ENCODE results near the gene PARD6G. TPM values are rescaled to one million over a fixed set of nuclear protein-coding genes. Genes with fewer than 3 reads are reported as not detected.

PARD6G gene
- total RNA-seq, 5 donors from 2014 or later (not counting 1 experiment from before 2014, with no cell fraction given): 0.15 to 0.96 (median 0.50) TPM; not detected in 1

DNA sequence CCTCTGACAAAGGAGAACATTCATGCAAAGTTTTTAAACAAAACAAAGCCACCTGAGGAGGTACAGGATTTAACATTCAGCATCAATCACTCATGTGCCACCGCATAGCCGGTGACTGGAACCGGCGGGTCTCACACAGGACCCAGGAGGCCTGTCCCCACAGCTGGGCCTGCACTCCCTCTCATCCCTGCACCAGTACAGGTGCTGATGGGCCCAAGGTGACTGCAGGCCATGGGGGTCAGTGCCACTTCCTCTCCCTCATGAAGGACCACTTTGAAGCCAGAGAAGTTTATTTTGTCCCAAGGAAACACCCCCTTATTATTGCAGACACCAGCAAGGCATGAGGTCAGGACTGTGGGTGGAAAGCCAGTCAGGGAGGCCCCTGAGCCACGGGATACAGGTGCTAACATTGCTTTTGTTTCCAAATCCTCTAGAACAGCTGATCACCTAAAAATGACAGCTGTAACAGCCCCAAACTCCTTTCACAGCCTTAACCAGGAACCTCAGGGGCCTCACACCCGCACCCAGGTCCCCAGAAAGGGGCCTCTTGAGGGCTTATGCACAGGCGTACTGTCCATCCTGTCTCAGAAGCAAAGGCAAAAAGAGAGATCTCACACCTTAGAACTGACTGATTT, 14.0 kb downstream of the PARD6G start:
- POLR2A ChIA-PET: no interaction called here
- peaks cover 0 to 3% (median 0%) of the 10 kb centered on the region in 3 donors for H3K9me3 Mint-ChIP-seq

DNA sequence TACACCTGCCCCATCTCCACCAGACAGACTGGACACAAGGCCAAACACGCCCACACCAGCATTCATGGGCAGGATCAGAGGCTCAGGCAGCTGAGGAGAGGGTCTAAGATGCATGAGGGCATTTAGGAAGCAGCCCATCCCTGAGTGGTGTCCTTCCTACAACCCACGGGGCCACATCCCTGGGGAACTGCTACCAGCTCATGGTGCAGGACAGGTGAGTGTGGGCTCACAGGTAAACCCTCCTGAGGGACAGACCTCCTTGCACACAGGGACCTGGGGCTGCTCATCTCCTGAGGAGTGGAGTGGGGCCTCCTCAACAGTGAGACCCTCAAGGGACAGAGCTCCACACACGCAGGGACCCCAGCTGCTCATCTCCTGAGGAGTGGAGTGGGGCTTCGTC, 14.6 kb downstream of the PARD6G start:
- H3K36me3 Mint-ChIP-seq: no peaks in the 10 kb centered on the region
- no peak overlapping the region for H3K27ac ChIP-seq (ENCODE audit: low read length)
- no peak overlapping the region for H3K27ac Mint-ChIP-seq
- peaks cover 0 to 27% of the 10 kb centered on the region in 2 experiments for H3K27me3 ChIP-seq (replicated peaks in 1 of 2; ENCODE audit: control insufficient read depth in 2 of 2, extremely low read depth in 1 of 2, insufficient read depth in 2 of 2, low read length in 1 of 2)
- WGBS (ENCODE audit: insufficient coverage): 100% methylated on average over 1 of the region's 4 CpGs
- H3K4me1 Mint-ChIP-seq: no peaks in the 10 kb centered on the region
- POLR2A ChIA-PET: no interaction called here
- no peak for DNase-seq
- CTCF ChIA-PET: no interaction called here
- H3K4me3 Mint-ChIP-seq: no peak overlapping the region
- H3K36me3 ChIP-seq (ENCODE audit: control insufficient read depth in 2 of 2, extremely low read depth in 1 of 2, insufficient read depth in 1 of 2, low read length in 1 of 2): no peaks in the 10 kb centered on the region
- peaks cover 0 to 3% (median 0%) of the 10 kb centered on the region in 3 donors for H3K9me3 Mint-ChIP-seq
- no peak for ATAC-seq (replicated peaks in 1 of 4)
- H3K27me3 Mint-ChIP-seq: peaks cover 19 to 20% of the 10 kb centered on the region in 2 donors
- H3K9me3 ChIP-seq: no peaks in the 10 kb centered on the region
- no peaks in the 10 kb centered on the region for H3K4me1 ChIP-seq (ENCODE audit: control insufficient read depth in 1 of 2, extremely low read depth in 1 of 2, insufficient read depth in 2 of 2, low read length in 2 of 2)
- H3K4me3 ChIP-seq (ENCODE audit: control insufficient read depth in 1 of 2, extremely low read depth in 1 of 2, low read length in 1 of 2): no peak overlapping the region

More for the DNA sequence above, 14.0 kb downstream of the PARD6G start:
- Histone ChIP-seq H3K27ac (ENCODE audit: low read length) (no peak overlapping the region), H3K27me3 (replicated peaks in 1 of 2; ENCODE audit: control insufficient read depth in 2 of 2, extremely low read depth in 1 of 2, insufficient read depth in 2 of 2, low read length in 1 of 2) (peaks cover 0 to 26% of the 10 kb centered on the region in 2 experiments), H3K9me3 (no peaks in the 10 kb centered on the region), H3K4me3 (ENCODE audit: control insufficient read depth in 1 of 2, extremely low read depth in 1 of 2, low read length in 1 of 2) (no peak overlapping the region), H3K4me1 (ENCODE audit: control insufficient read depth in 1 of 2, extremely low read depth in 1 of 2, insufficient read depth in 2 of 2, low read length in 2 of 2) (no peaks in the 10 kb centered on the region), H3K36me3 (ENCODE audit: control insufficient read depth in 2 of 2, extremely low read depth in 1 of 2, insufficient read depth in 1 of 2, low read length in 1 of 2) (no peaks in the 10 kb centered on the region)
- ATAC-seq (replicated peaks in 1 of 4) (no peak), DNase-seq (no peak)
- H3K36me3 Mint-ChIP-seq: no peaks in the 10 kb centered on the region
- CTCF ChIA-PET: interaction anchor here in 1 of 2 donors (0.6 kb wide), 1 partner anchor 361 kb away, joined by 4 read pairs; no protein-coding TSS in a partner anchor
- no peaks in the 10 kb centered on the region for H3K4me1 Mint-ChIP-seq
- H3K4me3 Mint-ChIP-seq: no peak overlapping the region
- H3K27ac Mint-ChIP-seq: no peak overlapping the region
- peaks cover 19% of the 10 kb centered on the region in 2 donors for H3K27me3 Mint-ChIP-seq
- 98% methylated on average over 6 of the region's 7 CpGs for WGBS (ENCODE audit: insufficient coverage)

DNA sequence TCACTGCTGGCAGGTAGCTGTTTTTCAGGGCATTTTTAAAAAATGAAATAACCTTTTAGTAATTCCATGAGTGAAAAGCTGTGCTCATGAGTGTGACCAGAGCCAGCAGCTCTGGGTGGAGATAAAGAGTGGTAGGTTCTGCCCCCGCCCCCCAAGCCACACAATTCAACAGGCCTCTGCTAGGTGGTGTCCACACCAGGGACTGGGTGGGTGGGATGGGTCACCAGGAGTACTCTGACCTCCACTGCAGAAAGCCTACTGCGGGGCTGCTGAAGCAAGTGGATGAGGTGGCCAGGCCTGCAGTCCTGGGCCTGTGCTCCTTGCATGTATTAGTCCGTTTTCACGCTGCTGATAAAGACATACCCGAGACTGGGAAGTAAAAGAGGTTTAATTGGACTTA, 15.3 kb downstream of the PARD6G start:
- Histone ChIP-seq H3K27ac (ENCODE audit: low read length) (no peak overlapping the region), H3K4me1 (ENCODE audit: control insufficient read depth in 1 of 2, extremely low read depth in 1 of 2, insufficient read depth in 2 of 2, low read length in 2 of 2) (no peaks in the 10 kb centered on the region), H3K27me3 (replicated peaks in 1 of 2; ENCODE audit: control insufficient read depth in 2 of 2, extremely low read depth in 1 of 2, insufficient read depth in 2 of 2, low read length in 1 of 2) (peaks cover 0 to 31% of the 10 kb centered on the region in 2 experiments), H3K4me3 (ENCODE audit: control insufficient read depth in 1 of 2, extremely low read depth in 1 of 2, low read length in 1 of 2) (no peak overlapping the region), H3K9me3 (no peaks in the 10 kb centered on the region), H3K36me3 (ENCODE audit: control insufficient read depth in 2 of 2, extremely low read depth in 1 of 2, insufficient read depth in 1 of 2, low read length in 1 of 2) (no peaks in the 10 kb centered on the region)
- ChIA-PET CTCF (no interaction called here), POLR2A (no interaction called here)
- DNase-seq (no peak), ATAC-seq (replicated peaks in 1 of 4) (no peak)
- no peaks in the 10 kb centered on the region for H3K4me1 Mint-ChIP-seq
- no peak overlapping the region for H3K4me3 Mint-ChIP-seq
- WGBS (ENCODE audit: insufficient coverage): 98% methylated on average over 4 of the region's 5 CpGs
- H3K27ac Mint-ChIP-seq: no peak overlapping the region
- no peaks in the 10 kb centered on the region for H3K36me3 Mint-ChIP-seq
- peaks cover 0 to 3% (median 0%) of the 10 kb centered on the region in 3 donors for H3K9me3 Mint-ChIP-seq
- peaks cover 19 to 24% of the 10 kb centered on the region in 2 donors for H3K27me3 Mint-ChIP-seq

DNA sequence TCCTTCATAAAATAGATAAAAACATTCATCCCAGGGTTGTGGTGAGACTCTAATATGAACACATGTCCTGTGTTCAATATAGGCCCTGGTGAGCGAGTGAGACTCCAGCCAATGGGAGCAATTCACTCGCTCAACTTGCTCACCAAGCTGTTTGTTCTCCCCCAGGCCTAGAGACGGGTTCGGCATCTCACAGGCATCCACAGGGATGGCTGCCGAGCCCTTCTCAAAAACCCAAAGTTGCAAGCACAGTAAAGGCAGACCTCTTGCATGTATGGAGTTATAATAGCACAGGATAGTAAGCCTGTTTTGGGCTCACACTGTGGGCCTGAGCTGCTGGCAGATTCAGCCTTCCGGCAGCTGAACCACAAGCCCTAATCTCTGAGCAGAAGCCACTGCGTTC, 15.7 kb downstream of the PARD6G start:
- H3K4me3 Mint-ChIP-seq: no peak overlapping the region
- Histone ChIP-seq H3K9me3 (no peaks in the 10 kb centered on the region), H3K36me3 (ENCODE audit: control insufficient read depth in 2 of 2, extremely low read depth in 1 of 2, insufficient read depth in 1 of 2, low read length in 1 of 2) (no peaks in the 10 kb centered on the region), H3K4me3 (ENCODE audit: control insufficient read depth in 1 of 2, extremely low read depth in 1 of 2, low read length in 1 of 2) (no peak overlapping the region), H3K4me1 (ENCODE audit: control insufficient read depth in 1 of 2, extremely low read depth in 1 of 2, insufficient read depth in 2 of 2, low read length in 2 of 2) (no peaks in the 10 kb centered on the region), H3K27me3 (replicated peaks in 1 of 2; ENCODE audit: control insufficient read depth in 2 of 2, extremely low read depth in 1 of 2, insufficient read depth in 2 of 2, low read length in 1 of 2) (peaks cover 0 to 31% of the 10 kb centered on the region in 2 experiments), H3K27ac (ENCODE audit: low read length) (no peak overlapping the region)
- no peak overlapping the region for H3K27ac Mint-ChIP-seq
- H3K36me3 Mint-ChIP-seq: no peaks in the 10 kb centered on the region
- ATAC-seq (replicated peaks in 1 of 4) (no peak), DNase-seq (no peak)
- H3K4me1 Mint-ChIP-seq: no peaks in the 10 kb centered on the region
- ChIA-PET POLR2A (no interaction called here), CTCF (no interaction called here)
- 96% methylated on average over 4 of the region's 7 CpGs for WGBS (ENCODE audit: insufficient coverage)
- peaks cover 0 to 2% (median 0%) of the 10 kb centered on the region in 3 donors for H3K9me3 Mint-ChIP-seq
- H3K27me3 Mint-ChIP-seq: peaks cover 19 to 24% of the 10 kb centered on the region in 2 donors

DNA sequence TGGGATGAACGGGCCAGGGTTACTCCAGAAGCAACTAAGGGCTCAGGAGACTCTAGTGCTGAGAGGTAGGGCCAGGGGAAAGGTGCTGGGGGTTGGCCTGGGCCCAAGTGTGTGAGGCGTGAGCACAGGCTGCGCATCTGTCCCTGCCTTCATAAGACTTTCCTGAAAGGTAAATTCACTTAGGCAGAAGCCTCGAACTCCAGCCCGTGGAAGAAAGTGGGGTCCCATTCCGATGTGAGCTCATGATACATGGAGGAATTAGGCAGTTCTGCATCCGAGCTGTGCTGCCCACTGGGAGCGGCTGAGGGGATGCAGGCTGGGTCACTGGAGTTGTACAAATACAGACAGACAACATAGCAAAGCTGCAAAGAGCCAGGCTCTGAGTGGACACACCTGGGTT, 16.2 kb downstream of the PARD6G start:
- H3K4me1 Mint-ChIP-seq: no peaks in the 10 kb centered on the region
- no peak overlapping the region for H3K27ac Mint-ChIP-seq
- H3K4me3 Mint-ChIP-seq: no peak overlapping the region
- WGBS (ENCODE audit: insufficient coverage): 92% methylated on average over 6 of the region's 8 CpGs
- no peaks in the 10 kb centered on the region for H3K9me3 Mint-ChIP-seq
- ChIA-PET CTCF (no interaction called here), POLR2A (no interaction called here)
- ATAC-seq (replicated peaks in 1 of 4) (no peak), DNase-seq (no peak)
- no peaks in the 10 kb centered on the region for H3K4me1 ChIP-seq (ENCODE audit: control insufficient read depth in 1 of 2, extremely low read depth in 1 of 2, insufficient read depth in 2 of 2, low read length in 2 of 2)
- H3K4me3 ChIP-seq (ENCODE audit: control insufficient read depth in 1 of 2, extremely low read depth in 1 of 2, low read length in 1 of 2): no peak overlapping the region
- no peak overlapping the region for H3K27ac ChIP-seq (ENCODE audit: low read length)
- H3K27me3 ChIP-seq (replicated peaks in 1 of 2; ENCODE audit: control insufficient read depth in 2 of 2, extremely low read depth in 1 of 2, insufficient read depth in 2 of 2, low read length in 1 of 2): peaks cover 0 to 31% of the 10 kb centered on the region in 2 experiments
- peaks cover 17 to 24% of the 10 kb centered on the region in 2 donors for H3K27me3 Mint-ChIP-seq
- H3K36me3 ChIP-seq (ENCODE audit: control insufficient read depth in 2 of 2, extremely low read depth in 1 of 2, insufficient read depth in 1 of 2, low read length in 1 of 2): no peaks in the 10 kb centered on the region
- no peaks in the 10 kb centered on the region for H3K36me3 Mint-ChIP-seq
- H3K9me3 ChIP-seq: no peaks in the 10 kb centered on the region

DNA sequence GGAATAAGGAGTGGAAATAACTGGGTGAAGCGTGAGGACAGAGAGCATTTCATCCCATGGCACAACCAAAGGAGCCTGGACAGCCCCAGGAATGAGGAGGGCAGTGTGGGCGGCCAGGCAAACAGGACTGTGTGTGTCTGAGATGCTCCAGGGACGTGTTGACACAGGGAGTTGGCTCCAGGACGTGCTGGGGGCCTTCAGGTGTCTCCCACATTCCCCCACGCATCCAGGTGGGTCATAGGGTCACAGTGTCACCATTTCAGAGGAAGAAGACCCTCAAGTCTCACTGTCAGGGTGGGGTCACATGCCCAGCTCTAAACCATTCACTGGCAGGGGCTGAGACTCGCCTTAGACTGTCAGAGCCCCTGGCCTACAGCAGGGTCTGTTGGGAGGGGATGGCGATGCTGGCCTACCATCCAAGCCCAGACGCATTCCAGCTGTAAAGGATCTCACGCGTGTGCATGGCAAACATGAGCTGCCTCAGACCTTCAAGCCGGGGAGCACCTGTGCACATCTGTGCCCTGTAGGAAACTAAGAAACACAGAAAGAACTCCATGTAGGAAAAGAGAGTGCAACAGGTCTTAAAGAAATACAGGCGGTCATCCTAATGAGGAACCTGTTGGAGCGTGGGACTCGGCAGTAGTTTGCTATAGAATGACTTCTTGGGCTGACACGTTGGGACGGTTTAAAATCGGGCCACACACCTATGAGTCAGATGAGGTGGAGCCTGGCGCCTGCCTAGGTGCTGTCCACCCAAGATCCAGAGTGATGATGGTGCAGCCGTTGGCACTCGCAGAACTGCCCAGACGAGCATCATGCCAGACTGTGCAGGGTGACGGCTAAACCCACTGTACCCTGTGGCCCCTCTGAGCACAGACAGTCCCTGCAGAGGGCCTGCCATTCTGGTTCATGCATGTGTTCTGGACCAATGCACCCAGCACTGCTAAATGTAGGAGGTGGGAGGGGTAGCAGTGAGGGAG, 17.3 kb downstream of the PARD6G start:
- Histone ChIP-seq H3K9me3 (no peaks in the 10 kb centered on the region), H3K4me1 (ENCODE audit: control insufficient read depth in 1 of 2, extremely low read depth in 1 of 2, insufficient read depth in 2 of 2, low read length in 2 of 2) (no peaks in the 10 kb centered on the region), H3K27ac (ENCODE audit: low read length) (no peak overlapping the region), H3K27me3 (replicated peaks in 1 of 2; ENCODE audit: control insufficient read depth in 2 of 2, extremely low read depth in 1 of 2, insufficient read depth in 2 of 2, low read length in 1 of 2) (peaks cover 0 to 31% of the 10 kb centered on the region in 2 experiments), H3K4me3 (ENCODE audit: control insufficient read depth in 1 of 2, extremely low read depth in 1 of 2, low read length in 1 of 2) (no peak overlapping the region), H3K36me3 (ENCODE audit: control insufficient read depth in 2 of 2, extremely low read depth in 1 of 2, insufficient read depth in 1 of 2, low read length in 1 of 2) (no peaks in the 10 kb centered on the region)
- Mint-ChIP-seq H3K4me1 (no peaks in the 10 kb centered on the region), H3K27ac (no peak overlapping the region), H3K36me3 (no peaks in the 10 kb centered on the region), H3K9me3 (no peaks in the 10 kb centered on the region), H3K4me3 (no peak overlapping the region), H3K27me3 (peaks cover 21 to 22% of the 10 kb centered on the region in 2 donors)
- CTCF ChIA-PET: no interaction called here
- DNase-seq (no peak), ATAC-seq (replicated peaks in 1 of 4) (no peak)
- WGBS (ENCODE audit: insufficient coverage): 86% methylated on average over 20 of the region's 22 CpGs
- POLR2A ChIA-PET: no interaction called here

All from T-cell (primary cell).